NB4 (cell line): ENCODE data around the gene SLC38A10.
A peak's percentile ranks its signal among the peaks of the same experiment; 100 is the strongest.
"Not testable (repeated sequence)": the region's sequence is repeated elsewhere in the genome, so short reads cannot be mapped to it uniquely, and the experiment has no call there.

Source experiments
- DNase-seq: peaks from one replicate; pipeline ENCODE4 v3.0.0; 2010; ENCODE audit warnings: low read depth
- H3K4me3 ChIP-seq: one replicate; pipeline ENCODE4 v1.5.1; 2011; ENCODE audit warnings: mild to moderate bottlenecking, low read depth, low read length, moderate library complexity
- CTCF ChIP-seq: IDR thresholded peaks from one replicate; pipeline ENCODE4 v1.5.1; 2012; ENCODE audit warnings: low read depth, low read length
- MYC ChIP-seq: IDR thresholded peaks from 2 replicates; pipeline ENCODE4 v1.6.1; 2011; ENCODE audit warnings: low read depth, low read length
- POLR2A ChIP-seq: IDR thresholded peaks from 2 replicates; pipeline ENCODE4 v1.6.1; 2011; ENCODE audit warnings: mild to moderate bottlenecking; ENCODE audit not compliant: insufficient read length; ENCODE audit errors: extremely low read depth
- TF ChIP-seq, protein P1 (sequence below): IDR thresholded peaks from 2 replicates; pipeline ENCODE4 v1.6.1; 2011; ENCODE audit warnings: low read depth, low read length

Gene SLC38A10

GRCh38 chr17:81311946-81312345 lies 16.8 kb upstream of the SLC38A10 start:
- no peak for DNase-seq
- TF ChIP-seq, protein P1, sequence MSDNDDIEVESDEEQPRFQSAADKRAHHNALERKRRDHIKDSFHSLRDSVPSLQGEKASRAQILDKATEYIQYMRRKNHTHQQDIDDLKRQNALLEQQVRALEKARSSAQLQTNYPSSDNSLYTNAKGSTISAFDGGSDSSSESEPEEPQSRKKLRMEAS, result no peak
- TF ChIP-seq POLR2A (no peak), MYC (no peak), CTCF (no peak)
- no peak overlapping the region for H3K4me3 ChIP-seq

GRCh38 chr17:81310949-81311550 lies 15.9 kb upstream of the SLC38A10 start:
- no peak for TF ChIP-seq POLR2A
- no peak for TF ChIP-seq CTCF
- TF ChIP-seq MYC, result no peak
- TF ChIP-seq, protein P1, result no peak
- H3K4me3 ChIP-seq, result no peak overlapping the region
- DNase-seq, result no peak

DNA sequence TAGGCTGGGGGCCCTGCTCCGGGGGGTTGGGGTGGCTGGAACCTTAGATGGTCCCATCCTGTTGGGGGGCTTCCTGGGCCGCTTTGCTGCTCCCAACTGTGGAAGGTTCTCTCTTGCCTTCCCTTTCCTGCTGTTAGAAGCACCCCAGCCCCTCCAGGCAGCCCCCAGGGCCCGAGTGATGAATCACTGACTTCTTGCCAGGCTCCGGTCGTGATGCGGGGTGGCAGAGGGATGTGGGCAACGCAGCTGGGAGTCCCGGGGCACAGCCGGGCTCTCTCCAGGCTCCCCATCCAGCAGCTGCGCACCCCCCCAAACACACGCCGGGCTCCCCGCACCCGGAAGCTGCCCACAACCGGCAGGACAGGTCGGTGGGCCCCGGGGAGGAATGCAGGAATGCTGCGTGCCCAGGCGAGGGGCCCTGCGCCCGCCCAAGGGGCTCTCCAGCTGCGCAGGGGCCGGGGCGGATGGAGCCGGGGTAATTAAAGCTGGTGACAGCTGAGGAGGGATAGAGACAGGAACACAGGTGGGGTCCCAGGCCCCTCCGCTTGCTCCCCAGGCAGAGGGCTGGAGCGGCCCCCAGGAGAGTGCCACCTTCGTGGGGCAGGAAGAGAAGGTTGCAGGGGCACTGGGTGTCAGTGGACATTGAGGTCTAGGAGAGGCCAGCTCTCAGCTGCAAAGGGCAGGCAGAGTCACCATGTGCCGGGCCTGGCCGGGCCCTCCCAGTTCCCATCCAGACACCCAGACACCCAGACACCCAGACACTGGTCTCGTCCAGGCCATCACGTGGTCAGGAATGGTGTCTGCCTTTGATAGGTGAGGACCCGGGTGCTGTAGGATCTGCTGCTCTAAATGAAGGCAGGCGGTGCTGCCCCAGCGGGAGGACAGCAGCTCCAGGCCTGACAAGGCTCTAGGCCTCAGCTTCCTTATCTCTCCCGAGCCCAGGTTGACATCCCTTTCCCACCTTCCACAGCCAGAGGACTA lies 15.0 kb upstream of the SLC38A10 start:
- no peak for DNase-seq
- TF ChIP-seq, protein P1, result no peak
- TF ChIP-seq MYC (no peak), POLR2A (no peak), CTCF (no peak)
- no peak overlapping the region for H3K4me3 ChIP-seq

GRCh38 chr17:81309140-81309858 lies 14.2 kb upstream of the SLC38A10 start:
- H3K4me3 ChIP-seq, result no peak overlapping the region
- TF ChIP-seq MYC (no peak), CTCF (peak; percentile 28)
- TF ChIP-seq, protein P1, result peak; percentile 46; the same call in 1 of the 2 replicates

GRCh38 chr17:81308784-81309139 lies 13.7 kb upstream of the SLC38A10 start:
- not testable (repeated sequence) for DNase-seq, H3K4me3 ChIP-seq

More at GRCh38 chr17:81309140-81309858, 14.2 kb upstream of the SLC38A10 start:
- peak; percentile 75 for DNase-seq
